GM12864 (cell line): ENCODE data around the gene VEZT.

Source experiments
- DNase-seq: peaks from one replicate; pipeline ENCODE4 v3.0.0-alpha.2; 2011; ENCODE audit warnings: low read depth
- H3K4me3 ChIP-seq: 2 replicates; pipeline ENCODE4 v1.5.1; 2011; ENCODE audit warnings: mild to moderate bottlenecking, low read depth, low read length, control low read depth
- TF ChIP-seq, protein P1 (sequence below): IDR thresholded peaks from 2 replicates; pipeline ENCODE4 v1.5.1; 2011; ENCODE audit warnings: low read depth, mild to moderate bottlenecking, moderate library complexity, low read length, control low read depth, inconsistent platforms; ENCODE audit errors: missing control alignments

Gene VEZT, protein sequence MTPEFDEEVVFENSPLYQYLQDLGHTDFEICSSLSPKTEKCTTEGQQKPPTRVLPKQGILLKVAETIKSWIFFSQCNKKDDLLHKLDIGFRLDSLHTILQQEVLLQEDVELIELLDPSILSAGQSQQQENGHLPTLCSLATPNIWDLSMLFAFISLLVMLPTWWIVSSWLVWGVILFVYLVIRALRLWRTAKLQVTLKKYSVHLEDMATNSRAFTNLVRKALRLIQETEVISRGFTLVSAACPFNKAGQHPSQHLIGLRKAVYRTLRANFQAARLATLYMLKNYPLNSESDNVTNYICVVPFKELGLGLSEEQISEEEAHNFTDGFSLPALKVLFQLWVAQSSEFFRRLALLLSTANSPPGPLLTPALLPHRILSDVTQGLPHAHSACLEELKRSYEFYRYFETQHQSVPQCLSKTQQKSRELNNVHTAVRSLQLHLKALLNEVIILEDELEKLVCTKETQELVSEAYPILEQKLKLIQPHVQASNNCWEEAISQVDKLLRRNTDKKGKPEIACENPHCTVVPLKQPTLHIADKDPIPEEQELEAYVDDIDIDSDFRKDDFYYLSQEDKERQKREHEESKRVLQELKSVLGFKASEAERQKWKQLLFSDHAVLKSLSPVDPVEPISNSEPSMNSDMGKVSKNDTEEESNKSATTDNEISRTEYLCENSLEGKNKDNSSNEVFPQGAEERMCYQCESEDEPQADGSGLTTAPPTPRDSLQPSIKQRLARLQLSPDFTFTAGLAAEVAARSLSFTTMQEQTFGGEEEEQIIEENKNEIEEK

DNA sequence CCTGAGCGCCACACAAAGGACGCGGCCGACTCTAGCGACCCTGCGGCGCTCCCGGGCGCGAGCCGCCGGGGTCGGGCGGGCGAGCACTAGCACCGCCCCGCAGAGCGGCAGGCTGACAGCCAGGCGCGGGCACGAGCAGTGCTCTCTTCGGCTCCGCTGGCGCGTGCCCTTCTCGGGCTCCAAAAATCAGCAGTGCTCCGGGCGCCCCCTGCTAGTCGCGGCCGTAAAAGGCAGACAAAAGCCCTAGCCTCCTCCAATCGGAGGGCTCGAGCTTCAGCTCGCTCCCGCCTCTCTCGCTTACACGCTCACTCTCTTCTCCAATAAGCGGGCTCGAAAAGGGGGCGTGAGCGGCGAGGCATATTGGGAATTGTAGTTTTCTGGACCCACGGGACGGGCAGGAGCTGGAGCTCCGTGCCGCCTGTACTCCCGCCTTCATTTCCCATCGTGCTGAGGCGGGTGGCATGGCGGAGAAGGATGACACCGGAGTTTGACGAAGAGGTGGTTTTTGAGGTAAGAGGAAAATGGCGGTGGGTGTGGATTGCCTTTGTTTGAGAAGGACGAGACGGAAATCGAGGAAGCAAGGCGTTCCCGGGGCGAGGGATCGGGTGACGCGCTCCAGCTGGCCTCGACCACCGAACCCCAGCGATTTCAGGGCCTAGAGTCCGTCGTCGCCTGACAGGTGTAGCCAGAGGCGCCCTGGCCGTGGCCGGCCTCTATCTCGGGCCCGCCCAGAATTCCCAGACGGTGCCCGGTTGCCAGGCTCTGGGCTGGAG is at the start of gene VEZT, which contains the start of gene FGD6:
Gene VEZT, plus strand, starts transcription at position 431 of the 773 bp plus-strand sequence. Its CDS starts 44 bp downstream, at position 475.
Gene FGD6, minus strand, starts transcription at position 91 of the 773 bp plus-strand sequence. CDS start 227 bp downstream, outside the sequence.
- TF ChIP-seq, protein P1, sequence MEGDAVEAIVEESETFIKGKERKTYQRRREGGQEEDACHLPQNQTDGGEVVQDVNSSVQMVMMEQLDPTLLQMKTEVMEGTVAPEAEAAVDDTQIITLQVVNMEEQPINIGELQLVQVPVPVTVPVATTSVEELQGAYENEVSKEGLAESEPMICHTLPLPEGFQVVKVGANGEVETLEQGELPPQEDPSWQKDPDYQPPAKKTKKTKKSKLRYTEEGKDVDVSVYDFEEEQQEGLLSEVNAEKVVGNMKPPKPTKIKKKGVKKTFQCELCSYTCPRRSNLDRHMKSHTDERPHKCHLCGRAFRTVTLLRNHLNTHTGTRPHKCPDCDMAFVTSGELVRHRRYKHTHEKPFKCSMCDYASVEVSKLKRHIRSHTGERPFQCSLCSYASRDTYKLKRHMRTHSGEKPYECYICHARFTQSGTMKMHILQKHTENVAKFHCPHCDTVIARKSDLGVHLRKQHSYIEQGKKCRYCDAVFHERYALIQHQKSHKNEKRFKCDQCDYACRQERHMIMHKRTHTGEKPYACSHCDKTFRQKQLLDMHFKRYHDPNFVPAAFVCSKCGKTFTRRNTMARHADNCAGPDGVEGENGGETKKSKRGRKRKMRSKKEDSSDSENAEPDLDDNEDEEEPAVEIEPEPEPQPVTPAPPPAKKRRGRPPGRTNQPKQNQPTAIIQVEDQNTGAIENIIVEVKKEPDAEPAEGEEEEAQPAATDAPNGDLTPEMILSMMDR: peak; percentile 54
- peak; percentile 97 for DNase-seq
- peak within 1 kb of the TSS; percentile 73 for H3K4me3 ChIP-seq

DNA sequence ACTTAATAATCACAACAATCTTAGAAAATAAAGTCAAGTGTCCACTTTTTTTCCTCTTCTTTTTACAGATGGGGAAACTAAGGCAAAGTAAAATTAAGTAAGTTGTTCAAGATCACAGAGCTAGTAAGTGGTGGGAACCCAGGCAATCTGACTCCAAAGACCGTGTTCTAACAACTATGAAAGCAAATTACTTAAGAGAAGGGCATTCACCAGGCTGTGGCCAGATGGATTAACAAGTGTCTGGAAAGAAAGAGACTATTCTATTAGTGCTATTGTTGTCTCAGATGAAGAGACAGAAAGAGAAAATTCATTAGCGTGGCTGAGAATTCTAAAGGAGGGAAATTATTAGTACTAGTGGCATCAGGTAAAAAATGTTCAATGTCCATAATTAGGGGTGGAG is 48.9 kb upstream of the VEZT start:
- DNase-seq: no peak
- no peak overlapping the region for H3K4me3 ChIP-seq
- TF ChIP-seq, protein P1: no peak

DNA sequence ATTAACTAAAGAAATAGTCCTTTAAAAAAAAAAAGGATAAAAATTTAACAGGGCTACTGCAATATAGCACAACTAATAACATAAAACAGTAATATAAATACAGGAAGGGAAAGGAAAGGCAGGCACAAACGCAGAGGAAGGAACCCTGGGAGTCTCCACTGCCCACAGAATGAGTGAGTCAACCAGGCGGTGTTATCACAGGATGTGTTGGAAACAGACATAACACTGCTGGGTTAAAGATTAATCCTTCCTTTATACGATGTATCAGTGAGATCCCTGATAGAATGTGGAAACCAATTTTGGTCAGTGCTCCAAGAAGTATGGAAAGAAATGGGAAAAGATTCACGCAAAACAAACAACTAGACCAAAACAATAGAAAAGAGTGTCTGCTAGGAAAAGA is 48.2 kb upstream of the VEZT start:
- DNase-seq: no peak
- no peak overlapping the region for H3K4me3 ChIP-seq
- TF ChIP-seq, protein P1: no peak

DNA sequence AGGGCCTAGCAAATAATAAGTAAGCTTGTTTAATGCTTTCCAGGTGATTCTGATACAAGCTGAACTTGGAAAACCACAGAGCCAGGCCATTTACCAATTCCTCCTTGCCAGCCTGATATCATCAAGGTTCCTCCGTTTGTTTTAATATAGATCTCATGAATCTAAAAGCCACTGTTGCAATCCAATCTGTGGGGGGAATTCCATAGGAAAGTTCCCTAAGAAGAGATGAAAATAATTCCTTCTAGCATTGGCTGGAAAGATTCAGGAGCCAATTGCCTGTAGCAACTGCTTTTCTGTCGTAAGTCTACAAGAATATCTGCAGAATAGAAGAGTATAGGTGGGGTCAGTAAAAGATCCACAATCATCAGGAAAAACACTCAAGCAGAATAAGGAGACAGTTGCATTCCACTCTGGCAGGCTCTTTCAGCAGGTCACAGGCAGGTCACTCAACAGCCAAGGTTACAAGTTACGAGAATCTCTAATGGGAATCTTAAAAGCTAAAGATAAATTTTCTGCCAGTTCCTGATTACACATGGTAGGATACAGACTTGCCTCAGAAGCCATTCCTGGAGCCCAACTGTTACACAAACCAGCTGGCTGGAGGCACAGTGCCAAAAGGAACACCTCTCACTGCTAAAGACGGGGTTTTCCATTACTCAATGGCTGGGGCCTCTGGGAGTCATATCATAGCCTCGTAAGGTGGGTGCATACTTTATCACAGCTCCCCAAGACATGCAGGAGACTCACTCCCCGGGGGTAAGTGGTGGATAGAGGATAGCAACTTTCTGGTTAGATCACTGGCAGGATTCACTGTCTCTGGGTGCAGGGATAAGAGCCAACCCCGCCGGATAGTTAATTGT is 44.0 kb upstream of the VEZT start:
- DNase-seq: no peak
- TF ChIP-seq, protein P1: no peak
- no peak overlapping the region for H3K4me3 ChIP-seq

DNA sequence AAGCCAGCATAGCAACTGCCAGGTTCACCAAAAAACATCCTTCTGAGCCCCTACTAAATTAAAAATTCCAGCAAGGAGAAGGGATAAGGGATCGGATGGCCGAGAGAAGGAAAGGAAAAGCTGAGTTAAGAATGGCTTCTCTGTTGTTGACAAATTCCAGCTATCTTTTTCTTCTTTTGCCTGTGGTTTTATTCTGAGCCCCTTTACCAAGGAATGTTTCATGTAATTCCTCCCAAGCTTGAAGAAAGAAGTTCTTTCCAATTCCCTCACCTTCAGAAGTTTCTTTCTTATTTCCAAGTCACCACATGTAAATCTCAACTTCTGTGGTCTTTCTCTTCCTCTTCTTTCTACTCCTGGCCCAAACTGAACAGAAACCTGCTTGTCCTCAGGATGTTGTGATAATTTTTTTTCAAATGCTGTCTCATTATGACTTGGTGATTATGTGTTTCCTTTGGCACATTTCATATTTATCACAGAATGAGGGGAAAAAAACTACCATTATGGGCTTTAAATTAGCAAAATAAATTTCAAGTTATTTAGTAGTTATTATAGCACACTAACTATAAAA is 40.3 kb upstream of the VEZT start:
- DNase-seq: no peak
- H3K4me3 ChIP-seq: no peak overlapping the region
- TF ChIP-seq, protein P1: no peak
